PFSK-1 (cell line): ENCODE data around the gene IGF2BP3.

ENCODE experiments used
- FOXP2 ChIP-seq: optimal IDR thresholded peaks from 2 replicates; pipeline ENCODE3; 2011; ENCODE audit warnings: borderline replicate concordance, control low read depth, inconsistent platforms; ENCODE audit not compliant: insufficient read depth; ENCODE audit errors: extremely low read length, extremely low read depth
- POLR2AphosphoS5 ChIP-seq: IDR thresholded peaks from 2 replicates; pipeline ENCODE4 v1.6.1; 2012; ENCODE audit warnings: low read depth, mild to moderate bottlenecking, control low read depth, low read length, moderate library complexity
- SIN3A ChIP-seq: IDR thresholded peaks from 2 replicates; pipeline ENCODE4 v1.6.1; 2012; ENCODE audit warnings: mild to moderate bottlenecking, low read length, moderate library complexity, borderline replicate concordance; ENCODE audit not compliant: insufficient read depth
- TAF1 ChIP-seq: IDR thresholded peaks from 2 replicates; pipeline ENCODE4 v1.6.1; 2012; ENCODE audit warnings: low read length, control low read depth, borderline replicate concordance; ENCODE audit not compliant: insufficient read depth
- TF ChIP-seq, protein P1 (sequence below), 2 experiments: IDR thresholded peaks; 2 replicates each; pipeline versions ENCODE4 v1.6.1 to v1.8.0; 2011 to 2012; ENCODE audit warnings: low read depth in 2 of 2, low read length in 2 of 2, control low read depth in 1 of 2, inconsistent platforms in 1 of 2, mild to moderate bottlenecking in 1 of 2, moderate library complexity in 1 of 2; ENCODE audit not compliant: insufficient read depth in 1 of 2

IGF2BP3 gene

DNA sequence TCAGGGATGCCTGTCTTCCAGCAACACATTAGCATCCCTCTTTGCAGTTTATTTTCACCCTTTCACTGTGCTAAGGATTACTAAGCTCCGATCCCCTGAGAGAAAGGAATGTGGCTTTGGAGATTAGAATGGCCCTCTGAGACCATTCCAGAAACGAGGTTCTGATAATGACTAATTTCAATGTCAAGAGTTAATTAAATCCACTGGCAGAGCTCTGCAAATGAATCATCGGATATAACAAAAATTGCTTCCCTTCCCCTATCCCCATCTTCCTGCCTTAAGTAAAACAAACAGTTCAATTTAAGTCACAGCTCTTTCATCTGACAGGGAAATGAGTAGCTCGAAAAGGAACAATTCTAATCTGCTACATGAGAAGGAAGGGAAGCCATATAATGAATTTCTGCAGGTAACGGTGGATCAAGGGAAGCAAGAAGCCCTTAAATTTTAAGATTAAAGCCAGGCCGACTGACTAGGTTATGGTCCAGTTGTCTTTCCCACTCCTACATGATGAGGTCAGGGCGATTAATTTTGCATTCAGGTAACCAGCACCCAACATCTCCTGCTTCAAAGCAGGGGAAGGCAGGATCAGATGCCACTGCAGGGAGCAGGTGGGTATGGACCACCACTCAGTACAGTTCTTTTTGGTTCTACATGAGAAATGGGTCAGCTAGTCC lies 120.7 kb downstream of the IGF2BP3 start:
- TF ChIP-seq FOXP2 = no peak
- no peak for TF ChIP-seq POLR2AphosphoS5
- TF ChIP-seq, protein P1, sequence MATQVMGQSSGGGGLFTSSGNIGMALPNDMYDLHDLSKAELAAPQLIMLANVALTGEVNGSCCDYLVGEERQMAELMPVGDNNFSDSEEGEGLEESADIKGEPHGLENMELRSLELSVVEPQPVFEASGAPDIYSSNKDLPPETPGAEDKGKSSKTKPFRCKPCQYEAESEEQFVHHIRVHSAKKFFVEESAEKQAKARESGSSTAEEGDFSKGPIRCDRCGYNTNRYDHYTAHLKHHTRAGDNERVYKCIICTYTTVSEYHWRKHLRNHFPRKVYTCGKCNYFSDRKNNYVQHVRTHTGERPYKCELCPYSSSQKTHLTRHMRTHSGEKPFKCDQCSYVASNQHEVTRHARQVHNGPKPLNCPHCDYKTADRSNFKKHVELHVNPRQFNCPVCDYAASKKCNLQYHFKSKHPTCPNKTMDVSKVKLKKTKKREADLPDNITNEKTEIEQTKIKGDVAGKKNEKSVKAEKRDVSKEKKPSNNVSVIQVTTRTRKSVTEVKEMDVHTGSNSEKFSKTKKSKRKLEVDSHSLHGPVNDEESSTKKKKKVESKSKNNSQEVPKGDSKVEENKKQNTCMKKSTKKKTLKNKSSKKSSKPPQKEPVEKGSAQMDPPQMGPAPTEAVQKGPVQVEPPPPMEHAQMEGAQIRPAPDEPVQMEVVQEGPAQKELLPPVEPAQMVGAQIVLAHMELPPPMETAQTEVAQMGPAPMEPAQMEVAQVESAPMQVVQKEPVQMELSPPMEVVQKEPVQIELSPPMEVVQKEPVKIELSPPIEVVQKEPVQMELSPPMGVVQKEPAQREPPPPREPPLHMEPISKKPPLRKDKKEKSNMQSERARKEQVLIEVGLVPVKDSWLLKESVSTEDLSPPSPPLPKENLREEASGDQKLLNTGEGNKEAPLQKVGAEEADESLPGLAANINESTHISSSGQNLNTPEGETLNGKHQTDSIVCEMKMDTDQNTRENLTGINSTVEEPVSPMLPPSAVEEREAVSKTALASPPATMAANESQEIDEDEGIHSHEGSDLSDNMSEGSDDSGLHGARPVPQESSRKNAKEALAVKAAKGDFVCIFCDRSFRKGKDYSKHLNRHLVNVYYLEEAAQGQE (IDR thresholded peaks at IDR 0.05; ENCODE audit: insufficient read depth in 1 of 2, low read depth in 2 of 2, low read length in 2 of 2) = no peak
- TF ChIP-seq SIN3A = no peak
- no peak for TF ChIP-seq TAF1

GRCh38 chr7:23347682-23348180 lies 122.6 kb downstream of the IGF2BP3 start:
- no peak for TF ChIP-seq FOXP2
- TF ChIP-seq, protein P1 (IDR thresholded peaks at IDR 0.05; ENCODE audit: insufficient read depth in 1 of 2, low read depth in 2 of 2, low read length in 2 of 2) = no peak
- peak; percentile 21; the same call in 1 of the 2 replicates for TF ChIP-seq TAF1
- peak; percentile 73; the same call in 1 of the 2 replicates for TF ChIP-seq SIN3A

- TF ChIP-seq TAF1 (no peak), FOXP2 (no peak), POLR2AphosphoS5 (no peak), SIN3A (no peak)
- TF ChIP-seq, protein P1 (IDR thresholded peaks at IDR 0.05; ENCODE audit: insufficient read depth in 1 of 2, low read depth in 2 of 2, low read length in 2 of 2) = no peak
These were observed 123.1 kb downstream of the IGF2BP3 start for GRCh38 chr7:23347033-23347681.

DNA sequence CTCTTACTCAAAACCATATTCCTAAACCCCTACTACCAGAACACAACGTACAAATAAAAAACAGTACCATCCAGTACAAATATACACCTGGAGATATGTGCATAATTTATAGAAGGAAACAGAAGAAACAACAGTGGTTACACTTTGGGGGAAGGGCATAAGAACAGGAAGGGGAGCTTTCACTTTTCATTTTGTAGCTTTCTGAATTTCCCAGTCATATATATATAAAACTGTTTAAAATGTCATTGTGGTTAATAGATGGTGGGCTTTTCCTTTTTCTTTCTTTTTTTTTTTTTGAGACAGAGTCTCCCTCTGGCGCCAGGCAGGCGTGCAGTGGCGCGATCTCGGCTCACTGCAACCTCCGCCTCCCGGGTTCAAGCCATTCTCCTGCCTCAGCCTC lies 124.0 kb downstream of the IGF2BP3 start:
- TF ChIP-seq TAF1 = no peak
- no peak for TF ChIP-seq FOXP2
- TF ChIP-seq POLR2AphosphoS5 = no peak
- TF ChIP-seq, protein P1 (IDR thresholded peaks at IDR 0.05; ENCODE audit: insufficient read depth in 1 of 2, low read depth in 2 of 2, low read length in 2 of 2) = no peak
- TF ChIP-seq SIN3A = no peak
